ENCODE measurements around the gene RING1. TPM values are rescaled to one million over a fixed set of nuclear protein-coding genes. Genes with fewer than 3 reads are reported as not detected.
A peak's percentile ranks its signal among the peaks of the same experiment; 100 is the strongest.

The RING1 gene
- total RNA-seq: 27.0 TPM

- peak; percentile 64 for ATAC-seq
Measured at GRCh38 chr6:33208091-33208967, at the start of gene RING1. RING1 (plus strand) TSS chr6:33208500; CDS start chr6:33208823, 323 bp downstream.

GRCh38 chr6:33160096-33160495 lies 48.2 kb upstream of the RING1 start:
- no peak for ATAC-seq

- ATAC-seq: peak; percentile 80
Measured at GRCh38 chr6:33160728-33161344, 47.5 kb upstream of the RING1 start.

DNA sequence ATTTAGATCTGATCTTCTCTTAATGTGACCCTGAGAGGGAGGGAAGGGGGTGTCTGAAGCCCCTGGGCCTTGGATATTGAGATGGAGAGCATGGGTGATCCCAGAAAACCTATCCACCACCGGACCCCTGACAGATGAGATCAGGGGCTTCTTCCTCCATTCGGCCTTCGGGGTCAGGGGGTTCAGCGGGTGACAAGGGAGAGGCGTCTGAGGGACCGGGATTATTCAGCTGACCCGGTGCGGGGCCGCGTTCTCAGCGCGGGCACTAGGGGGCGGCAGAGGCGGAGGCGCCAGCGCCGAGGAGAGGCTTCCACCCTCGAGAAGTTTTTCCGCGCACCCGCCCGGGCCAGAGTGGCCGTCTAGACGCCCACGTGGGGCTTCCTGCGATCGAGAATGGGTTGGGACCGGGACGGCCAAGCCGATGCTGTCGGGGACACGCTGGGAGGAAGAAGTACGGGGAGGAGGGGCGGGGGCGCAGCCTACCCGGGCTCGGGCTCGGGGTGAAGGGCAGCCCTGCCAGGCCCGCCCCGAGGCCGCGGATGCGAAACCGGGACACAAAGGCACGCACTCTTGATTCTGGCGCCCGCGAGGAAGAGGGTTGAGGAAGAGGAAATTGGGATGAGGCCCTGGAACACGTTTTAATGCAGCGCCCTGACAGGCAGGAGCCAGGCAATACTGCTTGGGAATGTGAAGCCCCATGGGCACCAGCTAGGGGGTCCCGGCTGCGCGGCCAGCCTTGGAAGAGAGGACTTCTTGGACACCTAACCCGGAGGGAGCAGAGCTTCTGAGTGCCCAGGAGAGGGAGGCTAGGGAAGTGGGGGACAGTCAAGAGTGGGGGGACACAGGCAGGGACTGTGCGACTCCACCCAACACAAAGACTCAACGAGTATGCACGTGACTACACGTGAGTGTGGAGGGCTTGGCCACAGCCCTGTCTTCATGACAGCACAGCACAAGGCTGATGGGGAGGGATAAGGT lies 46.7 kb upstream of the RING1 start:
- ATAC-seq: peak; percentile 80

- ATAC-seq: no peak
Measured at GRCh38 chr6:33163540-33163939, 44.8 kb upstream of the RING1 start.

DNA sequence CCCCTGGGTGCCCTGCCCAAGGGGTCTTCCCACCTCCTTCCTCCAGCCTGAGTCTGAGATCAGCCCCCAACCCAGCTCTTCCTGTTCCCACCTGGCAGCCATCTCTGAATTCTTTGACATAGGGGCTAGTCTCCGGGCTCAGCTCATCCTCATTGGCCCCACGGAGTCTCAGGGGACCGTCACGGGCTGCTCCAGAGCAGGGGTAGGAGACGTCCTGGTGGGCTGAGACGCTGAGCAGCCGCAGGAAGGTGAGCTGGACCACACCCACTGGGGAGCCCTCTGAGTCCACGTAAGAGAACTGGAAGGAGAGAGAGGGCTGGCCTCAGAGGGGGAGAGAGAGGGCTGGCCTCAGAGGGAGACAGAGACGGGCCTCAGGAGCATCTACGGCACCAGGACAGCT lies 44.1 kb upstream of the RING1 start:
- no peak for ATAC-seq

DNA sequence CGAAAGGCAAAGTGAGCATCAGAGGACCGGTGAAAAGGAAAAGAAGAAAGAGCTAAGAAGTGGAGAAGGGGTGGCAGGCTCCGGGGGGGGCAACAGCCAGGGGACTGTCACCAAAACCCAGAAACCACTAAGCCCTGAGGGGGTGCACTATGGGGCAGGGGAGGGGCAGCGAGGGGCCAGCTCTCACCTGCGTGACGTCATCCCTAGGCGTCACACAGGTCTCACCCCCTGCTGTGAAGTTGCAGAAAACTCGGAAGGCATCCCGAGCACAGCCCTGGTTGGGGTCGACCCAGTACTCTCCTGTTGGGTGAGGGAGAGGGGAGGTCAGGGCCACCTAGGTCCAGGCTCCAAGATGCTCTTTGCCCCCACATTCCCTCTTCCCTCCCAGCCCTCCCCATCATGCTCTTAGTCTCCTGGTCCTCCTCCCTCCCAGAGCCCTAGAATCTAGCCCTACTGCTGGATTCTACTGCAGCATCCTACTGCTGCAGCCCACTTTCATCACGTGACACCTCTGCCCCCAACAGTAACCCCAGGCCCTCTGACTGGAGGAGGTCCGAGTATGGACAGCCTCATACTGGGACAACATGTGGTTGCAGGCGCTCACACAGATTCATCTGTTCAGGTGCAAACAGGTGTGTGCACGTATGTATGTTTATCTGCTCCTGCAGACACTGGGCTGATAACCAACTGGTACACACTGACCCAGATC lies 43.5 kb upstream of the RING1 start:
- no peak for ATAC-seq

GRCh38 chr6:33165581-33166258 lies 42.6 kb upstream of the RING1 start:
- ATAC-seq: no peak

DNA sequence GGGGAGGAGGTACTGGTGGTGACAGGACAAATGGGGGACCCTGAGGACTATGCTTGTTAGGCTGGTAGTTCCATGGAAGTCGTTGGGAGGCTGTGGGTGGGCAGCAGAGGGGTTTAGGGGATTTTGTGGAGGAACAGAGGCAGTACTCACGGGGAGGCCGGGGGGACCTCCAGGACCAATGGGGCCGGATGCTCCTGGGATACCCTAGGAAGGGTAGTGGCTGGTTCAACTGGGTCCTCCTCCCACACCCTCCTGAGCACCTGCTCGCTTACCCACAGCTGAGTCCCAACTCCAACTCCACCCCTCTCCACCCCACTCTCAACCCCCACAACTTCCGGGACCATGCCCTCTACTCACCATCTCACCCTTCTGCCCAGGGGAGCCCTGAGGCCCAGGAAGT lies 41.9 kb upstream of the RING1 start:
- no peak for ATAC-seq

DNA sequence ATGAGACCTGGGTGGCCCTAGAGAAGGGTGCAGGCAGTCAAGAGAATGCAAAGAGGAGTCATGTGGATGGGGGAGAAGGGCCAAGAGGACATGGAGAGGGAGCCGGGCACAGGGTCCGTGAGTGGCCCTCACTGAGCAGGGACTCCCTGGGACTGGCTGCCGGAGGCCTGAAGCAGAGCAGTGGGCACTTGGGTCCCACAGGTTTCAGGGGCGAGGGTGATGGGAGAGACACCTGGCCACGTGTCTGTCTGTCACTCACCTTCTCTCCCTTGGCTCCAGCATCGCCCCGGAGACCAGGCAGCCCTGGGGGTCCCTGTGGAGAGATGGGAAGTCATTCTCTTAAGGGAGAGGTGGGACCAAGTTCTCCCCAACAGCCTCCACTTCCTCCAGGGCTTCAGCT lies 41.5 kb upstream of the RING1 start:
- ATAC-seq: no peak

- ATAC-seq: no peak
Measured at GRCh38 chr6:33167374-33168283, 40.7 kb upstream of the RING1 start.

GRCh38 chr6:33168284-33168601 lies 40.1 kb upstream of the RING1 start:
- ATAC-seq: no peak

GRCh38 chr6:33168639-33169038 lies 39.7 kb upstream of the RING1 start:
- no peak for ATAC-seq

DNA sequence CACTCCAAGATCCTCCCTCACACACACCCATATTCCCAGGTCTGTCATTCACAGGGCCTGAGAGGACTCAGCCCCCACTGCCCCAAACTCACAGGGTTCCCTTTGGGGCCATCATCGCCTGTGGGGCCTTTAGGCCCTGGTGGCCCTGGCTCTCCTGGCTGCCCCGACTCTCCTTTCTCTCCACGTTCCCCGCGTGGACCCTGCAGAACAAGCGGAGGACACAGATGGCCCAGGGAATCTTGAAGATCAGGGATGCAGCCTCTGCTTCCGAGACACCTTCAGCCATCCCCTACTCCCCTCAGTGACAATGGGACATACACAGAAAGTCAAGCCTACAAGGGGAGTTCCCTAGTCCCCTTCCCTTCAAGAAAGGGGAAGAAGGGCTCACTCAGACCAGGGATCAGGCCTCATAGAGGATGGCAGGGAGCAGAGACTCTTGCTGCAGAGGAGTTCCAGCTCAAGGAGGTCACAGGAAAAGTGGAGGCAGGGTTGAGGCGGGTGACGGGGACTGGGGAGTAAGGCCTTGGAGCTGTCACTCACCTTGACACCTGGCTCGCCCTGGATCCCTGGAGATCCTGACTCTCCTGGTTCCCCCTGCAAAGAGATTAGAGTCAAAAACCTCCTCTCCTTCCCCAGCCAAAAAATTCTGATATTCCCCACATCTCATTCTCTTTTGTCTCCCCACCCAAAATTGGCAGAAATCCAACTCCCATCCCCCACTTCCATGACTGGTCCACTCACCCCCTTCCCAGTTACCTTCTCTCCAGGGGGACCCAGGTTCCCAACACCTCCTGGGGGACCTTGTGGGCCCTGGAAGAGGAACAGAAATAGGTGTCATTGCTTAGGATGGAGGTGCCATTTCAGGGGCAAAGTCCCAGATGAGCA lies 38.8 kb upstream of the RING1 start:
- no peak for ATAC-seq

- no peak for ATAC-seq
Measured at GRCh38 chr6:33170176-33171015, 37.9 kb upstream of the RING1 start.

DNA sequence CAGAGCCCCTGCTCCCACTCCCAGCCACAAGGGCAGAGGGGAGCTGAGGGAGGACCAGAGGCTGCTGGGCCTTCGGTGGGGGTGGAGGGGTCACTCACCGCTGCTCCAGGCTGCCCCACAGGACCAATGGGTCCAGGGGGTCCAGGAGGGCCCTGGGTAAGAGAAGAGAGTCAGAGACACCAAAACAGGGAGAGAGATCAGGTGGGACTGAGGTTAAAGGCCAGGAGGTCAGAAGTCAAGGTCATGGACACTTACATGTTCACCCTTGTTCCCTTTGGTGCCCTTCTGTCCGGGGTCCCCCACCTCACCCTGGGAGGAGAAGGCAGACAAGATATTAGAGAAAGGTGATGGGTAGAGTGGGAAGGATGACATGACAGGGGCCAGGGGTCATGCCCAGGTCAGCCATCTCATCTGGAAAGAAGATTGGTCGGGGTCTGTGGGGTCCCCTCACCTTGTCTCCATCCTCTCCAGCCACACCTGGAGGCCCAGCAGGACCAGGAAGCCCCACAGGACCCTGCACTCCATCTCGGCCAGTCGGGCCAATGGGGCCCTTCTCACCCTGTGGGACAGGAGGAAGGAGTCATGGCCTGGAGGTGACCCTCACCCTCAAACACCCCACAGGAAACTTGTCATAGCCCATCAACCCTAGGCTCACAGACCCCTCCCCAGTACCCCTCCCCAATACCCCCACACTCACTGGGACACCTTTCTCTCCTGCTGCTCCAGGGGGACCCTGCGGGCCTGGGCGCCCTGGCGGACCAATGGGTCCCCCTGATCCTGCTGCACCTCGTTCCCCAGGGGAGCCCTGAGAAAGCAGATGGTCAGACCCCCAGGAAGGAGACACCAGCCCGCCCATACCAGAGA lies 37.1 kb upstream of the RING1 start:
- ATAC-seq: no peak

DNA sequence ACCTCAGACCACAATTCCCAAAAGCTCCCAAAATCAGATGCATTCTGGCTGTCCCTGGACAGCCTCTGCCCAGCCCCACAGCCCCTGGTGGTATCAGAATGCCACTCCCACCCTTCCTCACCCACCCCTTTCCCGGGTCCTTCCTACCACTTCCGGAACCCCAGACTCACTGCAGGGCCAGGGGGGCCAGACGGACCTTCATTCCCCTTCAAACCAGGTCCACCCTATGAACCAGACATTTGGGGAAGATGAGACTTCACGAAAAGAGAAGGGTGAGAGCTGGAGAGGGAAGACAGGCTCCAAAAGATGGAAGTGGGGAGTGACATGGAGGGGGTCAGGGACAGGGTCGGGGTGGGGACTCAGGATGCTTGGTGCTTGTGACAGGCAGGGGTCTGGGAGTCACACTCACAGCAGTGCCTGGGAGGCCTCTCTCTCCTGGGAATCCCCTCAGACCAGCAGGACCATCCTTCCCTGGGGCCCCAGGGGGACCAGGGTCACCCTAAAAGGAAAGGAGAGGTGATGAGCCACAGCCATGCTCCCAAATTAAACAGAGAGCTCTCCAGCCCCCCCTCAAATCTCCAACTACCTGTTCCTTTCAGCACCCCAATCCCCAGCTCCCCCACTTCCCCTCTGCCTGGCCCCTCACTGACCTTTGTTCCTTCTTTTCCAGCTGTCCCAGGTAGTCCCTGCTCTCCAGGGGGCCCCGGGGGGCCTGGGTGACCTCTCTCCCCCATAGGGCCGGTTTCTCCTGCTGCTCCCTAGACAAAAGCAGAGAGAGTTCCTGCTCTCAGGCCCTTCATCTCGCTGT lies 36.2 kb upstream of the RING1 start:
- no peak for ATAC-seq
